Caco-2 (cell line): ENCODE measurements around the gene BCORL1. TPM values are rescaled to one million over a fixed set of nuclear protein-coding genes. Genes with fewer than 3 reads are reported as not detected.

Source experiments
- BruUV-seq: library from RNA; stranded (reverse); fragments of 400-500 nt; replicated peaks from 2 replicates; lab custom pipeline; 2021; lab: Mats Ljungman, UMichigan
- CTCF ChIA-PET: fragments of 300-600 bp; sonication (Branson Sonifier 250); formaldehyde crosslinking; loops from one replicate; lab custom pipeline; 2022; ENCODE audit warnings: antibody characterized with exemption; lab: Charles Lee
- POLR2A ChIA-PET: fragments of 300-600 bp; sonication (Branson Sonifier 250); formaldehyde crosslinking; loops from one replicate; lab custom pipeline; 2022; ENCODE audit warnings: antibody characterized with exemption; lab: Charles Lee
- DNase-seq, 2 experiments: peaks; one replicate each; pipeline versions ENCODE4 v3.0.0 to v3.0.0-alpha.2; 2020 to 2022
- H3K27me3 ChIP-seq: replicated peaks from 2 replicates; pipeline ENCODE4 v1.6.0; 2011; ENCODE audit warnings: low read length; ENCODE audit not compliant: control insufficient read depth, insufficient read depth
- H3K36me3 ChIP-seq: 2 replicates; pipeline ENCODE4 v1.5.1; 2011; ENCODE audit warnings: low read length; ENCODE audit not compliant: control insufficient read depth, insufficient read depth
- H3K4me1 ChIP-seq: fragments of 250-450 bp; sonication (Bioruptor Pico); 2 replicates; pipeline ENCODE4 v1.5.1; 2020; ENCODE audit warnings: mild to moderate bottlenecking
- H3K4me3 ChIP-seq: 2 replicates; pipeline ENCODE4 v1.5.1; 2011; ENCODE audit warnings: low read depth, mild to moderate bottlenecking, control low read depth, low read length
- H3K9me3 ChIP-seq: fragments of 250-450 bp; sonication (Bioruptor Pico); 2 replicates; pipeline ENCODE4 v1.5.1; 2020; ENCODE audit warnings: mild to moderate bottlenecking, moderate library complexity
- H3K27ac Mint-ChIP-seq: one replicate; pipeline ENCODE4 v1.8.0; 2022; ENCODE audit warnings: mixed read lengths; ENCODE audit not compliant: unreplicated experiment
- H3K27me3 Mint-ChIP-seq: one replicate; pipeline ENCODE4 v1.8.0; 2022; ENCODE audit warnings: mixed read lengths; ENCODE audit not compliant: insufficient read depth, unreplicated experiment
- H3K36me3 Mint-ChIP-seq: one replicate; pipeline ENCODE4 v1.8.0; 2022; ENCODE audit warnings: mild to moderate bottlenecking, mixed read lengths; ENCODE audit not compliant: insufficient read depth, unreplicated experiment
- H3K4me1 Mint-ChIP-seq: one replicate; pipeline ENCODE4 v1.8.0; 2022; ENCODE audit warnings: low read depth, mixed read lengths; ENCODE audit not compliant: unreplicated experiment
- H3K4me3 Mint-ChIP-seq: one replicate; pipeline ENCODE4 v1.8.0; 2022; ENCODE audit warnings: mild to moderate bottlenecking, moderate library complexity, mixed read lengths; ENCODE audit not compliant: unreplicated experiment
- H3K9me3 Mint-ChIP-seq: one replicate; pipeline ENCODE4 v1.8.0; 2022; ENCODE audit warnings: mixed read lengths; ENCODE audit not compliant: unreplicated experiment
- CTCF ChIP-seq, 2 experiments: fragments of 200-600 bp in 1 of 2; IDR thresholded peaks; 1 replicate in 1 of 2; 2 replicates in 1 of 2; pipeline versions ENCODE4 v1.5.1 to v1.8.0; 2011 to 2022; ENCODE audit warnings: antibody characterized with exemption in 1 of 2, control low read depth in 1 of 2, inconsistent platforms in 1 of 2, low read depth in 1 of 2, low read length in 1 of 2, mild to moderate bottlenecking in 1 of 2, moderate library complexity in 1 of 2; ENCODE audit not compliant: insufficient read depth in 1 of 2, severe bottlenecking in 1 of 2, unreplicated experiment in 1 of 2
- intact Hi-C: fragments of 100-400 bp; cut with micrococcal nuclease; formaldehyde crosslinking; loops from one replicate; pipeline ENCODE4 v1.10.0; 2022; ENCODE audit not compliant: unreplicated experiment
- total RNA-seq: library from RNA; stranded (reverse); gene quantifications from 2 replicates; pipeline ENCODE4 v1.2.3, GENCODE V29; 2022

BCORL1 gene
- total RNA-seq, 1 experiment from 2014 or later = 19.8 TPM

GRCh38 chrX:130013661-130014060, 31.2 kb downstream of the BCORL1 start:
- no peaks in the 10 kb centered on the region for H3K27me3 Mint-ChIP-seq
- POLR2A ChIA-PET = no interaction called here
- BruUV-seq = no TSS peak

GRCh38 chrX:130014356-130014755, 31.9 kb downstream of the BCORL1 start:
- no peak overlapping the region for H3K4me3 ChIP-seq
- H3K27me3 ChIP-seq = no peaks in the 10 kb centered on the region
- no peak overlapping the region for H3K27ac Mint-ChIP-seq
- no TSS peak for BruUV-seq
- no peaks in the 10 kb centered on the region for H3K4me1 Mint-ChIP-seq
- DNase-seq = no peak
- H3K9me3 ChIP-seq = no peaks in the 10 kb centered on the region
- no peak for TF ChIP-seq CTCF (IDR thresholded peaks at IDR 0.05; ENCODE audit: insufficient read depth in 1 of 2, low read depth in 1 of 2, low read length in 1 of 2, severe bottlenecking in 1 of 2, unreplicated experiment in 1 of 2)
- no peak overlapping the region for H3K4me3 Mint-ChIP-seq
- no peaks in the 10 kb centered on the region for H3K27me3 Mint-ChIP-seq
- POLR2A ChIA-PET = no interaction called here
- no peaks in the 10 kb centered on the region for H3K36me3 ChIP-seq
- no peaks in the 10 kb centered on the region for H3K9me3 Mint-ChIP-seq
- intact Hi-C loops = no loop called here
- H3K4me1 ChIP-seq = no peaks in the 10 kb centered on the region
- H3K36me3 Mint-ChIP-seq = peaks cover 27% of the 10 kb centered on the region
- CTCF ChIA-PET = interaction anchor here (0.6 kb wide), 1 partner anchor 409 kb away, joined by 11 read pairs; no protein-coding TSS in a partner anchor

More at GRCh38 chrX:130013661-130014060, 31.2 kb downstream of the BCORL1 start:
- H3K36me3 Mint-ChIP-seq = peaks cover 27% of the 10 kb centered on the region
- Histone ChIP-seq H3K4me1 (no peaks in the 10 kb centered on the region), H3K27me3 (no peaks in the 10 kb centered on the region), H3K36me3 (no peaks in the 10 kb centered on the region), H3K9me3 (no peaks in the 10 kb centered on the region), H3K4me3 (no peak overlapping the region)
- no peak for TF ChIP-seq CTCF (IDR thresholded peaks at IDR 0.05; ENCODE audit: insufficient read depth in 1 of 2, low read depth in 1 of 2, low read length in 1 of 2, severe bottlenecking in 1 of 2, unreplicated experiment in 1 of 2)
- no peak for DNase-seq
- H3K4me1 Mint-ChIP-seq = no peaks in the 10 kb centered on the region
- H3K27ac Mint-ChIP-seq = no peak overlapping the region
- CTCF ChIA-PET = interaction anchor here (0.6 kb wide), 1 partner anchor 408 kb away, joined by 11 read pairs; no protein-coding TSS in a partner anchor
- no peaks in the 10 kb centered on the region for H3K9me3 Mint-ChIP-seq
- intact Hi-C loops = no loop called here
- no peak overlapping the region for H3K4me3 Mint-ChIP-seq

DNA sequence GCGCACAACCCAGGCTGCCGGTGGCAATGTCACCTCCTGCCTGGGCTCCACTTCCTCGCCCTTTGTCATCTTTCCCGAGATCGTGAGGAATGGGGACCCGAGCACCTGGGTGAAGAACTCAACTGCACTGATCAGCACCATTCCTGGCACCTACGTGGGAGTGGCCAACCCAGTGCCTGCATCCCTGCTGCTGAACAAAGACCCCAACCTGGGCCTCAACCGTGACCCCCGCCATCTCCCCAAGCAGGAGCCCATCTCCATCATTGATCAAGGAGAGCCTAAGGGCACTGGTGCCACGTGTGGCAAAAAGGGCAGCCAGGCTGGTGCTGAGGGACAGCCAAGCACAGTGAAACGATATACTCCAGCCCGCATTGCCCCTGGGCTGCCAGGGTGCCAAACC, 32.3 kb downstream of the BCORL1 start:
- no peak overlapping the region for H3K4me3 Mint-ChIP-seq
- Histone ChIP-seq H3K4me3 (no peak overlapping the region), H3K9me3 (no peaks in the 10 kb centered on the region), H3K36me3 (no peaks in the 10 kb centered on the region), H3K4me1 (no peaks in the 10 kb centered on the region), H3K27me3 (no peaks in the 10 kb centered on the region)
- no peaks in the 10 kb centered on the region for H3K4me1 Mint-ChIP-seq
- no peaks in the 10 kb centered on the region for H3K27me3 Mint-ChIP-seq
- peaks cover 27% of the 10 kb centered on the region for H3K36me3 Mint-ChIP-seq
- DNase-seq = no peak
- CTCF ChIA-PET = no interaction called here
- H3K9me3 Mint-ChIP-seq = no peaks in the 10 kb centered on the region
- POLR2A ChIA-PET = no interaction called here
- H3K27ac Mint-ChIP-seq = no peak overlapping the region
- BruUV-seq = no TSS peak
- intact Hi-C loops = no loop called here
- TF ChIP-seq CTCF (IDR thresholded peaks at IDR 0.05; ENCODE audit: insufficient read depth in 1 of 2, low read depth in 1 of 2, low read length in 1 of 2, severe bottlenecking in 1 of 2, unreplicated experiment in 1 of 2) = no peak
